ENCODE results near the gene CCNT1.
"Not testable (repeated sequence)": the region's sequence is repeated elsewhere in the genome, so short reads cannot be mapped to it uniquely, and the experiment has no call there.

The CCNT1 gene

GRCh38 chr12:48693572-48693971, 22.9 kb downstream of the CCNT1 start:
- in situ Hi-C loops (cut with HindIII; ENCODE audit: low sequenced_read_pairs): no loop called here

- in situ Hi-C loops (cut with HindIII; ENCODE audit: low sequenced_read_pairs): no loop called here
These were observed 24.6 kb downstream of the CCNT1 start for GRCh38 chr12:48691826-48692487.

- in situ Hi-C loops (cut with HindIII; ENCODE audit: low sequenced_read_pairs): no loop called here
These were observed 25.5 kb downstream of the CCNT1 start for GRCh38 chr12:48690990-48691389.

GRCh38 chr12:48690436-48690835, 26.1 kb downstream of the CCNT1 start:
- in situ Hi-C loops (cut with HindIII; ENCODE audit: low sequenced_read_pairs): no loop called here

- in situ Hi-C loops (cut with HindIII; ENCODE audit: low sequenced_read_pairs): no loop called here
These were observed 27.7 kb downstream of the CCNT1 start for GRCh38 chr12:48688836-48689235.

GRCh38 chr12:48687592-48687991, 28.9 kb downstream of the CCNT1 start:
- in situ Hi-C loops (cut with HindIII; ENCODE audit: low sequenced_read_pairs): no loop called here

- in situ Hi-C loops (cut with HindIII; ENCODE audit: low sequenced_read_pairs): no loop called here
These were observed 29.7 kb downstream of the CCNT1 start for GRCh38 chr12:48686615-48687334.

GRCh38 chr12:48686037-48686595, 30.4 kb downstream of the CCNT1 start:
- in situ Hi-C loops (cut with HindIII; ENCODE audit: low sequenced_read_pairs): no loop called here

GRCh38 chr12:48683534-48683933, 33.0 kb downstream of the CCNT1 start:
- in situ Hi-C loops (cut with HindIII; ENCODE audit: low sequenced_read_pairs): no loop called here

GRCh38 chr12:48682927-48683326, 33.6 kb downstream of the CCNT1 start:
- in situ Hi-C loops (cut with HindIII; ENCODE audit: low sequenced_read_pairs): no loop called here

GRCh38 chr12:48682533-48682905, 34.0 kb downstream of the CCNT1 start:
- in situ Hi-C loops (cut with HindIII; ENCODE audit: low sequenced_read_pairs): not testable (repeated sequence)

- in situ Hi-C loops (cut with HindIII; ENCODE audit: low sequenced_read_pairs): no loop called here
These were observed 34.6 kb downstream of the CCNT1 start, which contains the start of gene KANSL2 for GRCh38 chr12:48681710-48682532. TSS of gene KANSL2 (minus strand) at chr12:48682238. CDS start at chr12:48681632, 606 bp downstream.

- in situ Hi-C loops (cut with HindIII; ENCODE audit: low sequenced_read_pairs): no loop called here
These were observed 35.2 kb downstream of the CCNT1 start for GRCh38 chr12:48681399-48681709.

- in situ Hi-C loops (cut with HindIII; ENCODE audit: low sequenced_read_pairs): no loop called here
These were observed 35.6 kb downstream of the CCNT1 start for GRCh38 chr12:48680861-48681260.

GRCh38 chr12:48678551-48679185, 37.8 kb downstream of the CCNT1 start:
- in situ Hi-C loops (cut with HindIII; ENCODE audit: low sequenced_read_pairs): no loop called here

GRCh38 chr12:48671231-48671856, 45.2 kb downstream of the CCNT1 start:
- in situ Hi-C loops (cut with HindIII; ENCODE audit: low sequenced_read_pairs): no loop called here

GRCh38 chr12:48668996-48669395, 47.5 kb downstream of the CCNT1 start:
- in situ Hi-C loops (cut with HindIII; ENCODE audit: low sequenced_read_pairs): no loop called here

GRCh38 chr12:48659863-48660262, 56.6 kb downstream of the CCNT1 start:
- in situ Hi-C loops (cut with HindIII; ENCODE audit: low sequenced_read_pairs): no loop called here

- in situ Hi-C loops (cut with HindIII; ENCODE audit: low sequenced_read_pairs): no loop called here
These were observed 64.8 kb downstream of the CCNT1 start for GRCh38 chr12:48651681-48652080.

GRCh38 chr12:48645354-48645753, 71.2 kb downstream of the CCNT1 start:
- in situ Hi-C loops (cut with HindIII; ENCODE audit: low sequenced_read_pairs): not testable (repeated sequence)

- in situ Hi-C loops (cut with HindIII; ENCODE audit: low sequenced_read_pairs): no loop called here
These were observed 73.5 kb downstream of the CCNT1 start for GRCh38 chr12:48643011-48643410.

Data from DLD1 (cell line).